NCI-H1694 (cell line): Measurements from ENCODE around the gene TMEM200B.
"Not testable (repeated sequence)": the region's sequence is repeated elsewhere in the genome, so short reads cannot be mapped to it uniquely, and the experiment has no call there.

Experiments used
- DNase-seq: peaks from one replicate; lab custom pipeline; 2025; lab: John Stamatoyannopoulos, UW

The TMEM200B gene

DNA sequence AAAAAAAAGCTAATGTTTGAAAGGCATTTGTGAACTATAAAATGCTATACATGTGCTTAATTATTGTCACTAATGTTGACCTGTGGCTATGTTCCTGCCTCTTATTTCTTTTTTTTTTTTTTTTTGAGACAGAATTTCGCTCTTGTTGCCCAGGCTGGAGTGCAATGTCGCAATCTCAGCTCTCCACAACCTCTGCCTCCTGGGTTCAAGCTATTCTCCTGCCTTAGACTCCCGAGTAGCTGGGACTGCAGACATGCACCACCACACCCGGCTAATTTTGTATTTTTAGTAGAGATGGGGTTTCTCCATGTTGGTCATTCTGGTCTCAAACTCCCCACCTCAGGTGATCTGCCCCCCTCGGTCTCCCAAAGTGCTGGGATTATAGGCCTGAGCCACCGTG, 15.7 kb downstream of the TMEM200B start:
- DNase-seq = not testable (repeated sequence)

DNA sequence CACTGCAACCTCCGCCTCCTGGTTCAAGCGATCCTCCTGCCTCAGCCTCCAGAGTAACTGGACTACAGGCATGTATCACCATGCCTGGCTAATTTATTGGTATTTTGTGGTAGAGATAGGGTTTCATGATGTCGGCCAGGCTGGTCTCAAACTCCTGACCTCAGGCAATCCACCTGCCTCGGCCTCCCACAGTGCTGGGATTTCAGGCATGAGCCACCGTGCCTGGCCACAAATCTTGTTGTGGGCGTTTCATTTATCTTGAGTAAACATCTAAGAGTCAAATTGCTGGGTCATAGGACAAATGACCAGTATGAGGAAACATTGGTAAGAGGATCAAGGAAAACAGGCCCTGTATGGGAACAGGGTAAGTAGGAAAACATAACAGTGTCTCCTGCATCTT, 17.9 kb downstream of the TMEM200B start:
- no peak for DNase-seq

DNA sequence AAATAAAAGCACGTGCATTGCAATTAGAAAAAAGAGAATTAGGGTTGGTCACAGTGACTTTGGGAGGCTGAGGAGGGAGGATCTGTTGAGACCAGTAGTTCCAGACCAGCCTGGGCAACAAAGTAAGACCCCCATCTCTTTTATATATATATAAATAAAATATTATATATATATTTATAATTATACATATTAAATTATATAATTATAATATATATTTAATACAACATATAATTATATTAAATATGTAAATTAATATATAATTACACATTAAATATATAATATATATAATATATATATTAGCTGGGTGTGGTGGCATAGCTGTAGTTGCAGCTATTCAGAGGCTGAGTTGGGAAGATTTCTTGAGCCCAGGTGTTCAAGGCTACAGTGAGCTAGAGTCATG, 23.2 kb downstream of the TMEM200B start:
- DNase-seq = no peak

DNA sequence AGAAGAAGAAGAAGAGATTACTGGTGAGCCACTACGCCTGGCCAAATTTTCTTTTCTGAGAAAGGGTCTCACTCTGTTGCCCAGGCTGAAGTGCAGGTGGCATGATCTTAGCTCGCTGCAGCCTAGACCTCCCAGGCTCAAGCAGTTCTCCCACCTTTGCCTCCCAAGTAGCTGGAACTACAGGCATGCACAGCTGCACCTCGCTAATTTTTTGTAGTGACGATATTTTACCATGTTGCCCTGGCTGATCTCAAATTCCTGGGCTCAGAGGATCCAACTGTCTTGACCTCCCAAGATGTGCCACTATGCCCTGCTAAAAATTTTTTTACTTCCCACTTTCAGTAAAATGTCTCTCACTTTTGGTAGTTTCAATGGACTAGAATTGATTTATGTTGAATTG, 24.4 kb downstream of the TMEM200B start:
- no peak for DNase-seq

DNA sequence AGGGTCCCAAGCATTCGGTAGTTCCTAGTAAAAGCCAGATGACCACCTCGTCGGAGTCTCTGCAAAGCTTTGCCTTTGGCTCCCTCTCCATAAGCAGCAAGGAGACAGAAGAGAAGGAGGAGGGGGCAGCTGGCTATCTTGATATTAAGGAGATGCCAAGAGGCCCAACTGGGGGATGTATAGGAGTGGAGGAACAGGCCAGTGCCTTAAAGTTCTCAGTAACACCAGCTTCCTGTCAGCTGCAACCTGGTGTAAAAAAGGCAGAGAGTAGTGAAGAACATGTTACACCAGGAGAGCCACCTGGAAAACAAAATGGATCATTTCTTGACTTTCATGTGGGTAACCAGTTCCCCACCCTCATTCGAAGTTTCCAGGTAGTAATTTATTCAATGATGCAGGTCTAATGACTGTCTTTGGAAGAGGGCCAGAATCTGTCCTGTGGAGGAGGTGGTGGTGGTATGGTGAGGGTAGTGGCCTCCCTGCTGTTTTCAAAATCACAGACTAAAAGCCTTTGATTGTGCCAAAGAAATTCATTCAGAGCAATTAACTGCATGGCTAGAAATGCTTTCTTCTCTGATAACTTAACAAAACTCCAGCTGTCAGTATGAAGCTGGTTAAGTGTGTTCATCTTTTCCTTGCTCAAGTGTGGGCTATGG, 27.3 kb downstream of the TMEM200B start:
- no peak for DNase-seq

DNA sequence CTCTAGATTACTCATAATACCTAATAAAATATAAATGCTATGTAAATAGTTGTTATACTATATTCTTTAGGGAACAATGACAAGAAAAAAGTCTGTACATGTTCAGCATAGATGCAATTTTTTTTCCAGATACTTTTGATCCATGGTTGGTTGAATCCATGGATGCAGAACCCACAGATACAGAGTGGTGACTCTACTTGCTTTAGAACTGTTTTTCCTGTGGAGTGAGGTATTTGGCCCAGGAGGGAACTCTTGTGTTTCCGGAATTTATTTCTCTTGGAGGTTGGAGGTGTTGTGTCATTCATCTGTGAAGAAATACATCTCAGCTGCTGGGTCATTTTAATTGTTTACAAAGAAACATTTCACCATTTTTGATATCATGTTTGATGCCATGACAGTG, 28.7 kb downstream of the TMEM200B start:
- DNase-seq = no peak

DNA sequence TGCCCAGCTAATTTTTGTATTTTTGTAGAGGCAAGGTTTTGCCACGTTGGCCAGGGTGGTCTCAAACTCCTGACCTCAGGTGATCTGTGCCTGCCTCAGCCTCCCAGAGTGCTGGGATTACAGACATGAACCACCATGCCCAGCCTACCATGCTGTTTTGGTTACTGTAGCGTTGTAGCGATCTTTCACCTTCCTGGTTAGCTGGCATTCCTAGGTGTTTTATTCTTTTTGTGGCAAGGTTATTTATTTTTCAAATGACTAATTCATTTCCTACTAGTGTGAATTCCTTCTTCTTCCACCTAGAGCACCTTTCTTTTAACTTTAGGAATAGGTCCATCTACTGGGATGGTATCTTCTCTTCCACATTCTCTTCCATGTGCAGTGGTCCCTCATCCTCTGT, 29.3 kb downstream of the TMEM200B start:
- no peak for DNase-seq

DNA sequence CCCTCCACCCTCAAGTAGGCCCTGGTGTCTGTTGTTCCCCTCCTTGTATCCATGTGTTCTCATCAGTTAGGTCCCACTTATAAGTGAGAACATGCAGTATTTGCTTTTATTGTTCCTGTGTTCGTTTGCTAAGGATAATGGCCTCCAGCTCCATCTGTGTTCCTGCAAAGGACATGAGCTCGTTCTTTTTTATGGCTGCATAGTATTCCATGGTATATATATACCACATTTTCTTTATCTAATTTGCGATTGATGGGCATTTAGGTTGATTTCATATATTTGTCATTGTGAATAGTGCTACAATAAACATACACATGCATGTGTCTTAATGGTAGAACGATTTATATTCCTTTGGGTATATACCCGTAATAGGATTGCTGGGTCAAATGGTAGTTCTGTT, 31.0 kb downstream of the TMEM200B start:
- DNase-seq = not testable (repeated sequence)

DNA sequence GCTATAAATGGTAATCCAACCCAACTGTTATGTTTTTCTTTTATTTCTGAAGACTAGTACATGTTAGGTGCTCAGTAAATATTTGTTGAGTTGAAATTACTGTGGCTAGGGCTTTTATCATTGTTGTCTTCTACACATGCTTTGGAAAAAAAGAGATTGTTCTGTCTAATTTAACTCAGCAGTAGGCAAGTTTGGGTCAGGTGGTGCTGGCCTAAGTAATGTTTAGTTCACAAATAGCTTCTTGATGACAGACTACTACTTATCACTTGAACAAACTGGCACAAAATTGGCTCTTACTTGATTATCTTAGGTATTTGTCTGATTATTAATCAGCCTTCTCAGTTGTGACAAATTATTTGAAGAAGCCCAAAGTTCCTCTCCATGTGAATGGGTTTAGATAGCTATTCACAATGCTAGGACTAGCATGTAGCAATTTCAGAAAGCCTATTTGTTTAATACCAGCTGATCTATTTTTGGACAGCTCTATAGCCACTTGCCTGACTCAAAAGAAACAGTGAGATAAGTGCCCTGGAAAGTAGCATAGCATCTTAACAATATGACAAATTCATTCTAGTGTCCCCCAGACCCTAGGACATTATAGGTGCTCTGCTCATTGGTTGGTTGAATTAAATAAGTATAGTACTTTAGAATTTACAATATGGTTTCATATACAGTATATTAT, 32.6 kb downstream of the TMEM200B start:
- DNase-seq = no peak

DNA sequence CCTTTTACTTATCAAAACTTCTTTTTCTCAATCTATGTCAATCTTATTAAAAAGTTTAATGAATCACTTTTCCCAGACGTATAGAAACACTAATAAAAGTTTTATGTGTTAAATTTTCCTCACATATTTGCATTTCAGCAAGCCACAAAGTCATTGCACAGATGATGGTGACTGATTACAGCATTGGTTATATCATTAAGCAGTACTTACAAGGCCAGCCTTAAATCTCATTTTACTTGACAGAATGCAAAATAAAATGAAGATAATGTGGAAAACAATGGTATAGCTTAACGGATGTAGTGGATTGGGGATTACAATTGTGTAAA, 39.5 kb downstream of the TMEM200B start:
- DNase-seq = no peak

DNA sequence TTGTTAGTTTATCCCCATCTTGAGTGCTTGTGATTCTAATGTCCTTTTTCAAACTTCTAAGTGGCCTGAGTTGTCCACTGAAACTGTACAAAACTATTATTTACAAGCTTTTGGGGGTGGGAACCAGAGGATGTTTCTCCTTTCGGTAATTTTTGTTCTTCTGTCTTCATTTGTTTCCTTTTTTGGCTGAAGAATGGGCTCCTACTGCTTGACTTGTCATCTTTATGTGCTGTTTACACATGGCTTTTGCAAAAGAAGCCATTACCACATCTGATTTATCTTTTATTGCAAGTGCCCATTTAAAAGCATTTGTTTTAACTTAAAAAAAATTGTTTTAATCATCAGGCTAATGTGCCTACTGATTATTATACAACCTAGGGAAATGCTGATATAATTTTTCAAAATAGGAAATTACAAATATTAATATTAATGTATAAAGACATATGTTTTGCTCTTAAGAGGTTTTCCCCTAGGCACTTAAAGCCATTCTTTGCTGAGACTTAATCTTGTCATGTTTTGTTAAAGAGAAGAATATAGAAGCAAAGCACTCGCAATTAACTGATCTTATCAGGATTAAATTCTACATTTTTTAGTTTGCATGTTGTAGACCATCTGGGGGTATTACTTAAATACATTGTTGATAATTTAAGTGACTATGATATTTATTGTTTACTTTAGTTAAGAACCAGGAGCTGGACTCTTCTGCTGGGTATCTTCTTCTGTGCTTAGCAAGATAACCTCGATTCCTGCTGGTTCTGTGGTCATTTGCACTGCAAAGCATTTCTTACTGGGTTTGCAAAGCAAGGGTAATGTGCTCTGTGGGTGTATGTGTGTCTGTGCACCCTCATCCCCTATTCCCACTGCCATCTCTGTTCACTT, 40.1 kb downstream of the TMEM200B start:
- no peak for DNase-seq

DNA sequence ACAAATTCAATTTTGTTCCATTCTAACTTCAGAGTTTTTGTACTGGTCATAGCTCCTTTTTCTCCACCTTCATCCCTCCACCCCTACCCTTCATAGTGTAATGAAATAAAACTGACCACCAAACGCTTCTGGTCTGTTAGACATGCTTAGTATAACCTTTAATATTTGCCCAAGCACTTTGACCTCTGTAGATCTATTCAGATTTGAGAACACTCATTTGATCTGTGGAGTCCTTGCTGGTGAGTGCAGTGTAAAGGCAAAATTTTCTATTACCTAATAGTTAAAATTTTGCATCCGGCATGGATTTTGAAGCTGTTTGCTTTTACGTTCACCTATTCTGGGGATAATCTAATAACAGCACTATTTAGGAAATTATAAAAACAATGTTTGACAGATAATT, 41.2 kb downstream of the TMEM200B start:
- DNase-seq = no peak

DNA sequence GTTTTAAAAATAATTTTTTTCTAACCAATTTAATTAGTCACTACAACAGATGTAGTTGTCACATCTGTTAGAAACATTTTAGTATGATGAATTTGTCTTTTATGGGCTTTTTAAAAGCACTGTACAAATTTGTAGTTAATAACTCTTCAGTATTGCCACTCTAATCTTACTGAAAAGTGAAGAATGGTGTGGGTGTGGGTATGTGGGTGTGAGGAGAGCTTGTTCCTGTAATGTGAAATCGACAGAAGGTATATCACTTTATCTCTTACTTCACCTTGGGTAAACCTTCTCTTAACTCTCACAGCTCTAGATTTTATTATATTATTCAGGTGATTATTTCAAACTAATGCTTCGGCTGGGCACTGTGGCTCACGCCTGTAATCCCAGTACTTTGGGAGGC, 42.5 kb downstream of the TMEM200B start:
- no peak for DNase-seq

DNA sequence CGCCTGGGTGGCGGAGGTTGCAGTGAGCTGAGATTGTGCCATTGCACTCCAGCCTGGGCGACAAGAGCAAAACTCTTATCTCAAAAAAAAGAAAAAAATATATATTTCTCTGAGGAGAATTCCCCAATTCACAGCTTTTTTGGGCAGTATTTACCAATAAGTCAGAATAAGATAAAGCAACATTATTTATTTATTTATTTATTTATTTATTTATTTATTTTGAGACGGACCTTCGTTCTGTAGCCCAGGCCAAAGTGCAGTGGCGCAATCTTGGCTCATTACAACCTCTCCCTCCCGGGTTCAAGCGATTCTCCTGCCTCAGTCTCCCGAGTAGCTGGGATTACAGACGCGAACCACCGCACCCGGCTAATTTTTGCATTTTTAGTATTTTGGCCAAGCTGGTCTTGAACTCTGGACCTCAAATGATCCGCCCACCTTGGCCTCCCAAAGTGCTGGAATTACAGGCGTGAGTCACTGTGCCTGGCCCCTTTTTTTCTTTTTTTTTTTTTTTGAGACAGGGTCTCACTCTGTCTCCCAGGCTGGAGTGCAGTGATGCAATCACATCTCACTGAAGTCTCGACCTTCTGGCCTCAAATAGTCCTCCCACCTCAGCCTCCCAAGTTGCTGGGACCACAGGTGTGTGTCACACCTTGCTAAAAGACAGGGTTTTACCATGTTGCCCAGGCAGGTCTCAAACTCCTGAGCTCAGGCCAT, 43.6 kb downstream of the TMEM200B start:
- DNase-seq = not testable (repeated sequence)

DNA sequence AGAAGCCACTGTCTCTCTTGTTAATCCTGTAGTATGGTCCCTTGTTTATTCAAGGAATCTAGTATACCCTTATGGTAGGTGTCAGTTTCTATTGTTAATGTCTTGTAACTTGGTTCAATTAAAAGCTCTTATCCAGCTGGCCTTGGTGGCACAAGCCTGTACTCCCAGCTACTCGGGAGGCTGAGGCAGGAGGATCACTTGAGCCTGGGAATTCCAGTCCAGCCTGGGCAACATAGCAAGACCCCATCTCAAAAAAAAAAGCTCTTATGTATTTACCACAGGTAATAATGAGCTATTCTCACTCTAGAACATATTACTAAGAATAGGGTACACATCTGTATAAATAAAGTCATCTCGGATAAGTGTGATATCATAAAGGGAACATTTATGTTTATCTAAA, 46.5 kb downstream of the TMEM200B start:
- DNase-seq = no peak
